Spleen (tissue), 11 donors: ENCODE results near the gene UNC13C. TPM values are rescaled to one million over a fixed set of nuclear protein-coding genes. Genes with fewer than 3 reads are reported as not detected.

ENCODE experiments used
- DNase-seq: peaks from one replicate; pipeline ENCODE4 v3.0.0-alpha.2; 2020
- H3K27ac ChIP-seq, 8 donors: fragments of 200-600 bp; sonication (generic) in 7 of 8; 1 replicate in 4 of 8; 2 replicates in 4 of 8; pipeline versions ENCODE4 v1.5.0 to v1.8.0; 2016 to 2021; ENCODE audit warnings: inconsistent platforms in 4 of 8, mild to moderate bottlenecking in 4 of 8, moderate library complexity in 1 of 8
- H3K27me3 ChIP-seq, 7 donors: fragments of 200-600 bp; sonication (generic) in 6 of 7; replicated peaks in 1 of 7; 1 replicate in 4 of 7; 2 replicates in 3 of 7; pipeline versions ENCODE4 v1.5.0 to v1.8.0; 2016 to 2021; ENCODE audit warnings: inconsistent platforms in 3 of 7, mild to moderate bottlenecking in 1 of 7
- H3K36me3 ChIP-seq, 6 donors: fragments of 200-600 bp; sonication (generic) in 5 of 6; 1 replicate in 4 of 6; 2 replicates in 2 of 6; pipeline versions ENCODE4 v1.5.0 to v1.8.0; 2016 to 2021; ENCODE audit warnings: inconsistent platforms in 2 of 6
- H3K4me1 ChIP-seq, 6 donors: fragments of 200-600 bp; sonication (generic) in 5 of 6; 1 replicate in 3 of 6; 2 replicates in 3 of 6; pipeline versions ENCODE4 v1.5.0 to v1.8.0; 2016 to 2021; ENCODE audit warnings: inconsistent platforms in 3 of 6
- H3K4me3 ChIP-seq, 8 donors: fragments of 200-600 bp; sonication (generic) in 7 of 8; 1 replicate in 4 of 8; 2 replicates in 4 of 8; pipeline versions ENCODE4 v1.5.0 to v1.8.0; 2016 to 2021; ENCODE audit warnings: inconsistent platforms in 4 of 8, mild to moderate bottlenecking in 4 of 8, moderate library complexity in 2 of 8
- H3K9me3 ChIP-seq, 8 donors: fragments of 200-600 bp; sonication (generic) in 7 of 8; 1 replicate in 4 of 8; 2 replicates in 4 of 8; pipeline versions ENCODE4 v1.5.0 to v1.8.0; 2016 to 2021; ENCODE audit warnings: inconsistent platforms in 4 of 8
- POLR2A ChIP-seq, 3 donors: fragments of 450-650 bp; IDR thresholded peaks; one replicate each; pipeline ENCODE4 v1.5.1; 2017; ENCODE audit warnings: antibody characterized with exemption in 3 of 3, mild to moderate bottlenecking in 1 of 3
- POLR2AphosphoS5 ChIP-seq, 3 donors: sonication (generic); formaldehyde crosslinking; IDR thresholded peaks; one replicate each; pipeline ENCODE4 v1.5.1; 2017; ENCODE audit warnings: antibody characterized with exemption in 3 of 3
- WGBS, 5 donors: extraction: QIAGEN DNeasy Blood & Tissue Kit in 3 of 5; methylation state at CpG; one replicate each; pipeline versions ENCODE4 v1.1.5 to v1.1.7; 2013 to 2018; 5-methylcytosine and 5-hydroxymethylcytosine counted together
- intact Hi-C: fragments of 100-400 bp; cut with DNase I; formaldehyde crosslinking; loops from one replicate; pipeline ENCODE4 v1.15.0; 2023; ENCODE audit warnings: low total_unique reads
- polyA plus RNA-seq, 3 donors: library from polyadenylated mRNA; stranded (reverse); fragments of 200-250 nt; gene quantifications; one replicate each; pipeline ENCODE4 v1.2.1, GENCODE V29; 2013
- total RNA-seq, 7 donors: library from RNA; depleted of rRNA in 3 of 7; stranded (reverse); fragments of >200 nt in 3 of 7; fragmentation: NEBNext Ultra II Directional in 4 of 7; extraction: Animal tissue kit (Norgen Biotek cat#: 25700) in 4 of 7; gene quantifications; one replicate each; pipeline versions ENCODE4 v1.1.0 to v1.2.1, GENCODE V29; 2016 to 2021
- TF ChIP-seq, protein P1 (sequence below), 11 experiments: fragments of 200-600 bp in 7 of 11; fragments of 450-650 bp in 4 of 11; sonication (generic) in 4 of 11; IDR thresholded peaks in 8 of 11; conservative IDR thresholded peaks in 3 of 11; 1 replicate in 7 of 11; 2 replicates in 4 of 11; pipeline versions ENCODE4 v1.4.0 to v1.8.0; 2016 to 2021; ENCODE audit warnings: antibody characterized with exemption in 11 of 11, inconsistent platforms in 4 of 11, mild to moderate bottlenecking in 1 of 11
- donor health status: healthy with polysubstance abuse.
- donor health status: DM: no; HTN: no; CAD: no; lungs with moderate emphysema.
- donor health status: DM: no; HTN: no; CAD: no.
- donor health status: Bipolar disorder and iron deficiency.
- donor health status: healthy.
- donor health status: DM: no; HTN: no; CAD: no.
- donor health status: DM: yes; HTN: yes; CAD: no.

UNC13C gene
- total and polyA plus RNA-seq, 10 donors: 0.06 TPM; not detected in 9

DNA sequence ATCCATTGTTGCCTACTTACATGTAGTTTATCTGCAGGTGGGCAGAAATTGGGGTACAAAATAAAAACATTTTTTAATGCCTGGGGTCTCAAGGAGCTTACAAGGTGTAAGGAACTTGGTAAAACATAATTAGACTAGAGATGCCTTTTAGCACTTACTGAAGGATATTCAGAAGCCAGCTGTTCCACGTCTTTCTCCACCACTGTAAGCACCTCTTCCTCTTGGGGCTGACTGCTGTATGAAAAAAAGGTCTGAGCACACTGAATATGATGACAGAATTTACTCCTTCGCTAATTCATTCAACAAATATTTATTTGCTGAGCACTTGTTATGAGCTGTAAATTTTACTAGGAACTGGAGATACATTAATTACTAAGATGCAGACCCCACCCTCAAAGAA, 539.1 kb downstream of the UNC13C start:
- Histone ChIP-seq H3K27ac (no peak overlapping the region), H3K9me3 (no peaks in the 10 kb centered on the region), H3K4me3 (no peak overlapping the region), H3K4me1 (peaks cover 0 to 24% (median 0%) of the 10 kb centered on the region in 6 donors), H3K27me3 (no peaks in the 10 kb centered on the region), H3K36me3 (no peaks in the 10 kb centered on the region)
- TF ChIP-seq POLR2AphosphoS5 (IDR thresholded peaks at IDR 0.05): no peak
- no peak for TF ChIP-seq POLR2A (IDR thresholded peaks at IDR 0.05)
- TF ChIP-seq, protein P1, sequence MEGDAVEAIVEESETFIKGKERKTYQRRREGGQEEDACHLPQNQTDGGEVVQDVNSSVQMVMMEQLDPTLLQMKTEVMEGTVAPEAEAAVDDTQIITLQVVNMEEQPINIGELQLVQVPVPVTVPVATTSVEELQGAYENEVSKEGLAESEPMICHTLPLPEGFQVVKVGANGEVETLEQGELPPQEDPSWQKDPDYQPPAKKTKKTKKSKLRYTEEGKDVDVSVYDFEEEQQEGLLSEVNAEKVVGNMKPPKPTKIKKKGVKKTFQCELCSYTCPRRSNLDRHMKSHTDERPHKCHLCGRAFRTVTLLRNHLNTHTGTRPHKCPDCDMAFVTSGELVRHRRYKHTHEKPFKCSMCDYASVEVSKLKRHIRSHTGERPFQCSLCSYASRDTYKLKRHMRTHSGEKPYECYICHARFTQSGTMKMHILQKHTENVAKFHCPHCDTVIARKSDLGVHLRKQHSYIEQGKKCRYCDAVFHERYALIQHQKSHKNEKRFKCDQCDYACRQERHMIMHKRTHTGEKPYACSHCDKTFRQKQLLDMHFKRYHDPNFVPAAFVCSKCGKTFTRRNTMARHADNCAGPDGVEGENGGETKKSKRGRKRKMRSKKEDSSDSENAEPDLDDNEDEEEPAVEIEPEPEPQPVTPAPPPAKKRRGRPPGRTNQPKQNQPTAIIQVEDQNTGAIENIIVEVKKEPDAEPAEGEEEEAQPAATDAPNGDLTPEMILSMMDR (IDR thresholded peaks at IDR 0.05 in 8 of 11, conservative IDR thresholded peaks at IDR 0.05 in 3 of 11): no peak
- intact Hi-C loops: no loop called here
- DNase-seq: no peak
- WGBS, 5 donors: 47 to 57% (median 55%) methylated on average over 2 of the region's 2 CpGs

- Histone ChIP-seq H3K36me3 (no peaks in the 10 kb centered on the region), H3K27me3 (no peaks in the 10 kb centered on the region), H3K9me3 (no peaks in the 10 kb centered on the region), H3K4me3 (no peak overlapping the region), H3K27ac (no peak overlapping the region), H3K4me1 (peaks cover 0 to 24% (median 0%) of the 10 kb centered on the region in 6 donors)
- WGBS, 5 donors: 53 to 75% (median 68%) methylated on average over 5 of the region's 5 CpGs
- TF ChIP-seq, protein P1 (IDR thresholded peaks at IDR 0.05 in 8 of 11, conservative IDR thresholded peaks at IDR 0.05 in 3 of 11): no peak
- TF ChIP-seq POLR2AphosphoS5 (IDR thresholded peaks at IDR 0.05): no peak
- no peak for TF ChIP-seq POLR2A (IDR thresholded peaks at IDR 0.05)
- DNase-seq: no peak
- intact Hi-C loops: no loop called here
These were observed 540.1 kb downstream of the UNC13C start for GRCh38 chr15:54518156-54518882.

- H3K27ac ChIP-seq: no peak overlapping the region
- H3K27me3 ChIP-seq: no peaks in the 10 kb centered on the region
- DNase-seq: no peak
- H3K4me3 ChIP-seq: no peak overlapping the region
- 17 to 32% (median 22%) methylated on average over 5 of the region's 5 CpGs for WGBS, 5 donors
- TF ChIP-seq, protein P1 (IDR thresholded peaks at IDR 0.05 in 8 of 11, conservative IDR thresholded peaks at IDR 0.05 in 3 of 11): no peak
- TF ChIP-seq POLR2A (IDR thresholded peaks at IDR 0.05): no peak
- TF ChIP-seq POLR2AphosphoS5 (IDR thresholded peaks at IDR 0.05): no peak
- H3K9me3 ChIP-seq: no peaks in the 10 kb centered on the region
- peaks cover 0 to 24% (median 0%) of the 10 kb centered on the region in 6 donors for H3K4me1 ChIP-seq
- no peaks in the 10 kb centered on the region for H3K36me3 ChIP-seq
- intact Hi-C loops: no loop called here
These were observed 541.3 kb downstream of the UNC13C start for GRCh38 chr15:54519577-54519976.

GRCh38 chr15:54520616-54521015, 542.4 kb downstream of the UNC13C start:
- peaks cover 0 to 24% (median 0%) of the 10 kb centered on the region in 6 donors for H3K4me1 ChIP-seq
- no peak overlapping the region for H3K4me3 ChIP-seq
- no peak overlapping the region for H3K27ac ChIP-seq
- no peaks in the 10 kb centered on the region for H3K27me3 ChIP-seq
- H3K9me3 ChIP-seq: no peaks in the 10 kb centered on the region
- no peaks in the 10 kb centered on the region for H3K36me3 ChIP-seq
- intact Hi-C loops: no loop called here
- 40 to 76% (median 52%) methylated on average over 1 of the region's 1 CpG for WGBS, 5 donors
- TF ChIP-seq POLR2A (IDR thresholded peaks at IDR 0.05): no peak
- TF ChIP-seq, protein P1 (IDR thresholded peaks at IDR 0.05 in 8 of 11, conservative IDR thresholded peaks at IDR 0.05 in 3 of 11): no peak
- TF ChIP-seq POLR2AphosphoS5 (IDR thresholded peaks at IDR 0.05): no peak
- DNase-seq: no peak
